Measurements from ENCODE around the gene TPCN1.

The TPCN1 gene

GRCh38 chr12:113184900-113185179 is 36.4 kb upstream of the TPCN1 start:
- TF ChIP-seq CTCF (IDR thresholded peaks at IDR 0.05; ENCODE audit: low read depth, low read length, missing control alignments): no peak
- Histone ChIP-seq H3K4me3 (ENCODE audit: low read depth, low read length) (peak overlapping the region; percentile 91), H3K27me3 (replicated peaks) (no peaks in the 10 kb centered on the region), H3K27ac (peak overlapping the region; percentile 96), H3K36me3 (replicated peaks) (peaks cover 5% of the 10 kb centered on the region)
- in situ Hi-C loops (cut with HindIII; ENCODE audit: low pct_ligation_motif_present, low sequenced_read_pairs): no loop called here
- peak; percentile 88 for DNase-seq

- TF ChIP-seq CTCF (IDR thresholded peaks at IDR 0.05; ENCODE audit: low read depth, low read length, missing control alignments): no peak
- Histone ChIP-seq H3K27me3 (replicated peaks) (no peaks in the 10 kb centered on the region), H3K36me3 (replicated peaks) (peaks cover 5% of the 10 kb centered on the region), H3K27ac (peak within 1 kb of the TSS; percentile 96), H3K4me3 (ENCODE audit: low read depth, low read length) (peak within 1 kb of the TSS; percentile 91)
- in situ Hi-C loops (cut with HindIII; ENCODE audit: low pct_ligation_motif_present, low sequenced_read_pairs): no loop called here
- DNase-seq: peak; percentile 45
Measured at GRCh38 chr12:113185180-113186032, 35.9 kb upstream of the TPCN1 start, which contains the start of the genes DDX54 and RITA1. TSS of gene DDX54 (minus strand) at chr12:113185478. CDS start at chr12:113185451, 27 bp downstream. TSS of gene RITA1 (plus strand) at chr12:113185721. CDS start at chr12:113186747, 1,026 bp downstream.

- H3K4me3 ChIP-seq (ENCODE audit: low read depth, low read length): peak overlapping the region; percentile 91
- no peak for TF ChIP-seq CTCF (IDR thresholded peaks at IDR 0.05; ENCODE audit: low read depth, low read length, missing control alignments)
- H3K27me3 ChIP-seq (replicated peaks): no peaks in the 10 kb centered on the region
- no peaks in the 10 kb centered on the region for H3K36me3 ChIP-seq (replicated peaks)
- no peak for DNase-seq
- H3K27ac ChIP-seq: peak overlapping the region; percentile 96
- in situ Hi-C loops (cut with HindIII; ENCODE audit: low pct_ligation_motif_present, low sequenced_read_pairs): no loop called here
Measured at GRCh38 chr12:113186033-113186365, 35.3 kb upstream of the TPCN1 start.

GRCh38 chr12:113186666-113187325 is 34.5 kb upstream of the TPCN1 start:
- DNase-seq: no peak
- in situ Hi-C loops (cut with HindIII; ENCODE audit: low pct_ligation_motif_present, low sequenced_read_pairs): no loop called here
- no peak for TF ChIP-seq CTCF (IDR thresholded peaks at IDR 0.05; ENCODE audit: low read depth, low read length, missing control alignments)
- no peak overlapping the region for H3K27ac ChIP-seq
- H3K36me3 ChIP-seq (replicated peaks): peaks cover 3% of the 10 kb centered on the region
- no peaks in the 10 kb centered on the region for H3K27me3 ChIP-seq (replicated peaks)
- peak overlapping the region; percentile 91 for H3K4me3 ChIP-seq (ENCODE audit: low read depth, low read length)

GRCh38 chr12:113189361-113189760 is 31.9 kb upstream of the TPCN1 start:
- H3K27ac ChIP-seq: no peak overlapping the region
- peaks cover 9% of the 10 kb centered on the region for H3K36me3 ChIP-seq (replicated peaks)
- H3K4me3 ChIP-seq (ENCODE audit: low read depth, low read length): no peak overlapping the region
- no peak for DNase-seq
- in situ Hi-C loops (cut with HindIII; ENCODE audit: low pct_ligation_motif_present, low sequenced_read_pairs): no loop called here
- no peak for TF ChIP-seq CTCF (IDR thresholded peaks at IDR 0.05; ENCODE audit: low read depth, low read length, missing control alignments)
- no peaks in the 10 kb centered on the region for H3K27me3 ChIP-seq (replicated peaks)
